CD8-positive, alpha-beta memory T cell (primary cell): Measurements from ENCODE around the gene PEAR1. TPM values are rescaled to one million over a fixed set of nuclear protein-coding genes. Genes with fewer than 3 reads are reported as not detected.
A peak's percentile ranks its signal among the peaks of the same experiment; 100 is the strongest.
"Not testable (repeated sequence)": the region's sequence is repeated elsewhere in the genome, so short reads cannot be mapped to it uniquely, and the experiment has no call there.

ENCODE experiments used
- CTCF ChIA-PET: fragments of 350-600 bp; sonication (Branson Sonifier 250); formaldehyde crosslinking; loops from one replicate; lab custom pipeline; 2021; ENCODE audit warnings: antibody characterized with exemption; lab: Charles Lee
- POLR2A ChIA-PET: fragments of 350-600 bp; sonication (Branson Sonifier 250); formaldehyde crosslinking; loops from one replicate; lab custom pipeline; 2021; ENCODE audit warnings: antibody characterized with exemption; lab: Charles Lee
- DNase-seq, 5 donors: peaks; one replicate each; pipeline versions ENCODE4 v3.0.0 to v3.0.0-alpha.2; 2020 to 2022; ENCODE audit warnings: mixed read lengths in 1 of 5
- H3K27ac ChIP-seq: one replicate; pipeline ENCODE4 v1.7.0; 2013; ENCODE audit warnings: low read depth, mild to moderate bottlenecking, low read length, moderate library complexity
- H3K27me3 ChIP-seq: 2 replicates; pipeline ENCODE4 v1.7.0; 2013; ENCODE audit warnings: low read length, mild to moderate bottlenecking; ENCODE audit not compliant: insufficient read depth, poor library complexity, severe bottlenecking
- H3K36me3 ChIP-seq: 2 replicates; pipeline ENCODE4 v1.7.0; 2013; ENCODE audit warnings: mild to moderate bottlenecking, low read length, moderate library complexity; ENCODE audit not compliant: insufficient read depth
- H3K4me1 ChIP-seq: 2 replicates; pipeline ENCODE4 v1.7.0; 2013; ENCODE audit warnings: mild to moderate bottlenecking, low read length, moderate library complexity; ENCODE audit not compliant: insufficient read depth
- H3K4me3 ChIP-seq: 2 replicates; pipeline ENCODE4 v1.7.0; 2013; ENCODE audit warnings: mild to moderate bottlenecking, low read length
- H3K9me3 ChIP-seq: 2 replicates; pipeline ENCODE4 v1.7.0; 2013; ENCODE audit warnings: mild to moderate bottlenecking, low read length
- H3K27ac Mint-ChIP-seq, 8 donors: one replicate each; pipeline ENCODE4 v1.8.0; 2020 to 2021; ENCODE audit warnings: mixed read lengths in 8 of 8, mild to moderate bottlenecking in 6 of 8, inconsistent platforms in 3 of 8, moderate library complexity in 3 of 8
- H3K27me3 Mint-ChIP-seq, 2 donors: one replicate each; pipeline ENCODE4 v1.8.0; 2020 to 2021; ENCODE audit warnings: mixed read lengths in 2 of 2, mild to moderate bottlenecking in 1 of 2, moderate library complexity in 1 of 2
- H3K36me3 Mint-ChIP-seq, 3 donors: one replicate each; pipeline ENCODE4 v1.8.0; 2020 to 2021; ENCODE audit warnings: mixed read lengths in 3 of 3, inconsistent platforms in 1 of 3, mild to moderate bottlenecking in 1 of 3
- H3K4me1 Mint-ChIP-seq, 3 donors: one replicate each; pipeline ENCODE4 v1.8.0; 2020 to 2021; ENCODE audit warnings: mixed read lengths in 3 of 3, inconsistent platforms in 1 of 3, mild to moderate bottlenecking in 1 of 3
- H3K4me3 Mint-ChIP-seq, 7 donors: one replicate each; pipeline ENCODE4 v1.8.0; 2020 to 2021; ENCODE audit warnings: mixed read lengths in 7 of 7, mild to moderate bottlenecking in 6 of 7, moderate library complexity in 4 of 7, inconsistent platforms in 2 of 7
- H3K9me3 Mint-ChIP-seq, 5 donors: one replicate each; pipeline ENCODE4 v1.8.0; 2020 to 2022; ENCODE audit warnings: mixed read lengths in 5 of 5, mild to moderate bottlenecking in 3 of 5, moderate library complexity in 2 of 5, inconsistent platforms in 1 of 5
- polyA plus RNA-seq: library from polyadenylated mRNA; unstranded; fragments of 300-500 nt; fragmentation: Illumina TruSeq; gene quantifications from one replicate; pipeline ENCODE4 v1.2.3, GENCODE V29; 2021
- total RNA-seq, 2 experiments: library from RNA; stranded (reverse); gene quantifications; one replicate each; pipeline ENCODE4 v1.2.3, GENCODE V29; 2021

The PEAR1 gene
- total and polyA plus RNA-seq, 3 experiments from 2014 or later = not detected

DNA sequence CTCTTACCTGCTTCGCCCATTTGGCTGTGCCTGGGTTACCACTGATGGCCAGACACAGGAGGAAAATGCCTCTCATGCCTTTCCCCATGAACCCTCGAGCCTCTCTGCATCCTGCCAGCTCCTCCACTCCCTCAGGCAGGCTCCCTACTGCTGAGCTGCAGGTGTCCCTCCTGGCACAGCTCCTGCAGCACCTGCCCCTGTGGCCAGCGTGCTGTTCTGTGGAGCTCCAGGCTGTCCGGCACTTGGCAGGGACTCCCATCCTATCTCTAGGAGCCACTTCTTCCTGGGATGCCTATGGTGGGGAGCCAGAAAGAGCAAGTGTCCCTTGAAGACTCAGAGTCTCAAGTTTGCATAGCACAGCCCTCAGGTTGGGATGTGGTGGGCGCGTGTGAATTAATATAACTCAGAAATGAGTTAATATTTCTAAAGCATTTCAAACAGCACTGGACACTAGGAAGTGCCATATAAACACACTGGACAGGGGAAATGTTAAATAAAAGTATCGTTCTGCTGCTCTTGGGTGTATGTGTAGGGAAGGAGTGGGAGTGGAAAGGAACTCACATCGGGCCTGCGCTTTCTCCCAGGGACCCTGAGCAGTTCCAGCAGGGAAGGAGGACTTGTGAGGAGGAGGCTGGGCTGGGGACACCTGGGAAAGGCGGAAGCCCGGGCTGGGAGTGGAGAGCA, 29.6 kb downstream of the PEAR1 start:
- peaks cover 7% of the 10 kb centered on the region for H3K4me1 ChIP-seq
- H3K4me1 Mint-ChIP-seq = peaks cover 14 to 35% (median 14%) of the 10 kb centered on the region in 3 donors
- H3K27ac ChIP-seq = no peak overlapping the region
- H3K9me3 Mint-ChIP-seq = peaks cover 0 to 2% (median 0%) of the 10 kb centered on the region in 5 donors
- no peaks in the 10 kb centered on the region for H3K9me3 ChIP-seq
- H3K36me3 ChIP-seq = no peaks in the 10 kb centered on the region
- ChIA-PET POLR2A (no interaction called here), CTCF (no interaction called here)
- H3K36me3 Mint-ChIP-seq = no peaks in the 10 kb centered on the region
- no peak overlapping the region for H3K4me3 ChIP-seq
- DNase-seq = no peak
- peak overlapping the region in 4 of 7 donors; percentile 40 to 53 (median 45) for H3K4me3 Mint-ChIP-seq
- peaks cover 46% of the 10 kb centered on the region for H3K27me3 ChIP-seq
- H3K27me3 Mint-ChIP-seq = peaks cover 74 to 89% of the 10 kb centered on the region in 2 donors
- H3K27ac Mint-ChIP-seq = peak overlapping the region in 2 of 8 donors; percentile 25 to 39

DNA sequence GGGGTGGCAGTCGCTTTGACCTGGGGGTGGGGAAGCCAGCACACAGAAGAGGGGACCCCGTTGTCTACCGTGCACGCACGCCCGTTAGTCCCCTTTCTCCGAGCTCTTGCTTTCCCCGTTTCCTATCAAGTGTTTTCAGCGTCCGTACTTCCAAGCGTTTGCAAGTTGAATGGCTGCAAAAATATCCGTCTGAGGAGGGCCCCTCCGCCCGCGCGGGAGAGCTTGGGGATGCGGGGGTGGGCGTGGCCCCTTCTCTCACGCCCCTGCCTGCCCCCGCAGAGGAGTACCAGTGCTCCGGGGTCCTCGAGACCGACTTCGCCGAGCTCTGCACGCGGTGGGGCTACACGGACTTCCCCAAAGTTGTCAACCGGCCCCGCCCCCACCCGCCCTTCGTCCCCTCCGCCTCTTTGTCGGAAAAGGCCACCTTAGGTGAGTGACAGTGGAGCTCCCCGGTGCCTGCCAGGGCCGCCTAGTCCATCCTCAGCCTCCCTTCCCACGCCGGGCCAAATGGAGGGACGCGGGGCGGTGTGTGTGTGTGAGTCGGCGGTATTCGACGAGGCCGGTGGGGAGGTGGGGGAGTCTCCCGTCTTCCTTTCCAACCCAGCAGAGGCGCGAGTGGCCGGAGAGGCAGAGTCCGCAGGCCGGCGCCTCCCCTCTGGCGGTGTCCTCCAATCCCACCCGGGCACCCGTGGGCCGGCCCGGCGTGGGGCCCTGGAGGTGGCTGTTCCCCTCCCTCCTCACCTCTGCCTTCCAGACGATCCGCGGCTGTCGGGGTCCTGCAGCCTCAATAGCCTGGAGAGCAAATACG, 30.4 kb downstream of the PEAR1 start:
- DNase-seq = no peak
- ChIA-PET CTCF (no interaction called here), POLR2A (no interaction called here)
- H3K9me3 ChIP-seq = no peaks in the 10 kb centered on the region
- no peak overlapping the region for H3K27ac ChIP-seq
- H3K36me3 Mint-ChIP-seq = no peaks in the 10 kb centered on the region
- peaks cover 7% of the 10 kb centered on the region for H3K4me1 ChIP-seq
- H3K4me3 ChIP-seq = no peak overlapping the region
- peaks cover 76 to 89% of the 10 kb centered on the region in 2 donors for H3K27me3 Mint-ChIP-seq
- peaks cover 48% of the 10 kb centered on the region for H3K27me3 ChIP-seq
- no peaks in the 10 kb centered on the region for H3K36me3 ChIP-seq
- no peak overlapping the region for H3K4me3 Mint-ChIP-seq
- peaks cover 16 to 40% (median 17%) of the 10 kb centered on the region in 3 donors for H3K4me1 Mint-ChIP-seq
- peaks cover 0 to 2% (median 0%) of the 10 kb centered on the region in 5 donors for H3K9me3 Mint-ChIP-seq
- H3K27ac Mint-ChIP-seq = no peak overlapping the region

DNA sequence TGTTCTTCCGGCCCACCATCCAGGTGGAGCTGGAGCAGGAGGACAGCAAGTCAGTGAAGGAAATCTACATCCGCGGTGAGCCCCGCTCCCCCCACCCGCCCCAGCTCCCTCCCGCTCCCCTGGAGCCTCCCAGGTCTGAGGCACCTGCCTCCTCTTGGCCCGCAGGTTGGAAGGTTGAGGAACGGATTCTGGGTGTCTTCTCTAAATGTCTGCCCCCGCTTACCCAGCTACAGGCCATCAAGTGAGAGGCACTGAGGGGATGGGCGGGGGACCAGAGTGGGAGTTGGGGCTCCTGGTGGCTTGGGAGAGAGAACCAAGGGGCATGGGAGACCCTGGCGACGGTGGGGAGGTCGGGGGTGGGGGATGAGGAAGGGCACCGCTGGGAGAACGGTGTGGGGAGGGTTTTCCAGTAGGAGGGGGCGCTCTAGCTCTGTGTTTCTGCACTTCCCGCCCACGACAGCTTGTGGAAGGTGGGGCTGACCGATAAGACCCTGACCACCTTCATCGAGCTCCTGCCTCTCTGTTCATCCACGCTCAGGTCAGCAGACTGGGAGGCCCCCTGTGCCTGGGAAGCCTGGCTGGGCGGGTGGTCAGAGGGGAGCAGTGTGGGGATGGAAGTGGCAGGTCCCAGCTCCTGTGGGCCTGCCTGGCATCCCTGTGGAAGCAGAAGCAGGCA, 31.1 kb downstream of the PEAR1 start:
- peaks cover 0 to 2% (median 0%) of the 10 kb centered on the region in 5 donors for H3K9me3 Mint-ChIP-seq
- peaks cover 0 to 1% (median 0%) of the 10 kb centered on the region in 3 donors for H3K36me3 Mint-ChIP-seq

DNA sequence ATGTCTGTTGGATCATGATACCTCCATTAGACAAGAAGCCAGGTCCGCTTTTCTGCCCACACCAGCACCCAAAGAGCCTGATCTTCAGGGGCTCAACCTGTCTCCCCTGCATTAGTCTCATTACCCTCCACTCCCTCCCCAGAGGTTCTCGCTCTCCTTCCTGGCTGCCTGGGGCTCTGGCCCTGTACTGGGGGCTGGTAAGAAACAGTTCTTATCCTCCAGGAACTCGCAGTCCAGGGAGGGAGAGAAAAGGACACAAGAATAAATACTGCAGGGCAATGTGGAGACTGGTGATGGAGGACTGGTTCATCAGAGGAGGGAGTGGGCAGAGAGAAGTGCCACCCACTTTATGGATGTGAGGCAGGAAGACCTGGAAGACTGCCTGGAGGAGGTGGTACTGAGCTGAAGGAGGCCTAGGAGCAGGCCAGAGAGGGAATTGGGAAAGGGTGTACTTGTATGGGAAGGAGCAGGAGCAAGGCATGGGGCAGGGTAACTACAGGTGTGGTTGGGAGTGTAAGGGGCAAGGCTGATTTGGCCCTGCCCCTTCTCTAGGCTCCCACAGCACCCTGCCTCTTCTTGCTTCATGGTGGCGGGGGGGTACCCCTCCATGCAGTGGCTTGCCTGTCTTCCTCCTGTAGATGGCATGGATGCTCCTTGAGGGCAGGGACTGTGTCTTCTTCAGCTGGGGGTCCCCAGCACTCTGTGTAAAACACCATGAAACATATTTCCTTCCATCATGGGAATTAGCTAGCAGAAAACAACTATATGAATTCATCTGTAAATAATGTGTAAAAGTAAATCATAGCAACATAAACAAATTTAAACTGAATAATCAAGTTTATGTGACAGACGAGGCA, 31.9 kb downstream of the PEAR1 start:
- no peak for DNase-seq
- POLR2A ChIA-PET = no interaction called here
- no peak overlapping the region for H3K4me3 ChIP-seq
- Mint-ChIP-seq H3K4me1 (peaks cover 16 to 40% (median 17%) of the 10 kb centered on the region in 3 donors), H3K27me3 (peaks cover 79 to 92% of the 10 kb centered on the region in 2 donors), H3K4me3 (peak overlapping the region in 1 of 7 donors; percentile 18), H3K36me3 (peaks cover 0 to 1% (median 0%) of the 10 kb centered on the region in 3 donors), H3K9me3 (peaks cover 0 to 2% (median 0%) of the 10 kb centered on the region in 5 donors), H3K27ac (no peak overlapping the region)
- peaks cover 7% of the 10 kb centered on the region for H3K4me1 ChIP-seq
- CTCF ChIA-PET = interaction anchor here (0.7 kb wide), 1 partner anchor 34 kb away, joined by 3 read pairs; no protein-coding TSS in a partner anchor
- H3K27me3 ChIP-seq = peaks cover 48% of the 10 kb centered on the region
- no peak overlapping the region for H3K27ac ChIP-seq
- no peaks in the 10 kb centered on the region for H3K9me3 ChIP-seq
- no peaks in the 10 kb centered on the region for H3K36me3 ChIP-seq

More for the DNA sequence above, 31.1 kb downstream of the PEAR1 start:
- ChIA-PET CTCF (no interaction called here), POLR2A (no interaction called here)
- Histone ChIP-seq H3K4me3 (no peak overlapping the region), H3K36me3 (no peaks in the 10 kb centered on the region), H3K9me3 (no peaks in the 10 kb centered on the region), H3K27me3 (peaks cover 48% of the 10 kb centered on the region), H3K27ac (no peak overlapping the region), H3K4me1 (peaks cover 7% of the 10 kb centered on the region)
- Mint-ChIP-seq H3K27ac (no peak overlapping the region), H3K27me3 (peaks cover 78 to 92% of the 10 kb centered on the region in 2 donors), H3K4me1 (peaks cover 16 to 40% (median 17%) of the 10 kb centered on the region in 3 donors), H3K4me3 (no peak overlapping the region)
- no peak for DNase-seq

DNA sequence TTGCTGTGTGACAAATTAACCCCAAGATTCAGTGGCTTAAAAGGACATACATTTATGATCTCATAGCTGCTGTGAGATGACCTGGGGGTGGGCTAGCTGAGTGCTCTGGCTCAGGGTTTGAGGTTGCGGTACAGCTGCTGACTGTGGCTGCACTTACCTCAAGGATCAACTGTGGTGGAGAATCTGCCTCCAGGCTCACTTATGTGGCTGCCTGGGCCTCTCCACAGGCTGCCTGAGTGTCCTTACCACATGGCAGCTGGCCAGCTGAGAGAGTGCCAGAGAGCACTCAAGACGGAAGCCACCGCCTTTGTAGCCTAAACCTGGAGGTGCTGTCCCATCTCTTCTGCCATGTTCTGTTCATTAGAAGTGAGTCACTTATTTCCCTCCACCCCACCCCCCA, 32.7 kb downstream of the PEAR1 start:
- peaks cover 78 to 92% of the 10 kb centered on the region in 2 donors for H3K27me3 Mint-ChIP-seq
- Histone ChIP-seq H3K36me3 (no peaks in the 10 kb centered on the region), H3K4me1 (peaks cover 7% of the 10 kb centered on the region), H3K9me3 (no peaks in the 10 kb centered on the region), H3K27ac (no peak overlapping the region), H3K27me3 (peaks cover 44% of the 10 kb centered on the region), H3K4me3 (no peak overlapping the region)
- CTCF ChIA-PET = interaction anchor here (0.7 to 2.3 kb wide), 3 partner anchors 15 to 66 kb away, joined by 3 to 8 read pairs (median 7); partner anchors contain the start of gene NTRK1
- H3K36me3 Mint-ChIP-seq = peaks cover 0 to 1% (median 0%) of the 10 kb centered on the region in 3 donors
- DNase-seq = no peak
- H3K9me3 Mint-ChIP-seq = peaks cover 0 to 2% (median 0%) of the 10 kb centered on the region in 5 donors
- POLR2A ChIA-PET = no interaction called here
- H3K27ac Mint-ChIP-seq = no peak overlapping the region
- no peak overlapping the region for H3K4me3 Mint-ChIP-seq
- peaks cover 12 to 38% (median 13%) of the 10 kb centered on the region in 3 donors for H3K4me1 Mint-ChIP-seq

DNA sequence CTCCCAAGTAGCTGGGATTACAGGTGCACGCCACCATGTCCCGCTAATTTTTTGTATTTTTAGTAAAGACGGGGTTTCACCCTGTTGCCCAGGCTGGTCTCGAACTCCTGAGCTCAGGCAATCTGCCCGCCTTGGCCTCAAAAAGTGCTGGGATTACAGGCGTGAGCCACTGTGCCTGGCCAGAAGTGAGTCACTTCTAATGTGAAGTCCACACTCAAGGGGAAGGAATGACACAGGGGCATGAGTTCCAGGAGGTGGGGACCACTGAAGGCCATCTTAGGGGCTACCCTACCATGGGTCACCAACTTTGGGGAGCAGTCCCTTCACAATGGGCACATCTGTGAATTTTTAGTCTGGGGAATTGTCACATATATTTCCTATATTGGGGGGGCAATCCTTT, 33.2 kb downstream of the PEAR1 start:
- CTCF ChIA-PET = interaction anchor here (1.3 to 2.3 kb wide), 4 partner anchors 9 to 126 kb away, joined by 4 to 8 read pairs (median 6); partner anchors contain the start of gene NTRK1
- Mint-ChIP-seq H3K4me1 (peaks cover 12 to 38% (median 13%) of the 10 kb centered on the region in 3 donors), H3K4me3 (peak overlapping the region in 1 of 7 donors; percentile 23), H3K27me3 (peaks cover 78 to 91% of the 10 kb centered on the region in 2 donors)
- H3K36me3 Mint-ChIP-seq, POLR2A ChIA-PET, H3K9me3 Mint-ChIP-seq, H3K27ac Mint-ChIP-seq, DNase-seq, H3K4me1 ChIP-seq, H3K36me3 ChIP-seq, H3K27ac ChIP-seq, H3K4me3 ChIP-seq, H3K9me3 ChIP-seq: not testable (repeated sequence)
- peaks cover 38% of the 10 kb centered on the region for H3K27me3 ChIP-seq
